Activated CD4-positive, CD25-positive, alpha-beta regulatory T cell treated with anti-CD3 and anti-CD28 coated beads, Interleukin-2, amount 50 U/mL, for 24 hours (primary cell): ENCODE data around the gene HPCAL1.

ENCODE experiments used
- ATAC-seq, 2 donors: fragments of 150-1000 bp; cut with Tn5 transposase; one replicate each; pipeline ENCODE4 v1.10.0; 2021; ENCODE audit warnings: mild to moderate bottlenecking in 1 of 2, moderate library complexity in 1 of 2

HPCAL1 gene

DNA sequence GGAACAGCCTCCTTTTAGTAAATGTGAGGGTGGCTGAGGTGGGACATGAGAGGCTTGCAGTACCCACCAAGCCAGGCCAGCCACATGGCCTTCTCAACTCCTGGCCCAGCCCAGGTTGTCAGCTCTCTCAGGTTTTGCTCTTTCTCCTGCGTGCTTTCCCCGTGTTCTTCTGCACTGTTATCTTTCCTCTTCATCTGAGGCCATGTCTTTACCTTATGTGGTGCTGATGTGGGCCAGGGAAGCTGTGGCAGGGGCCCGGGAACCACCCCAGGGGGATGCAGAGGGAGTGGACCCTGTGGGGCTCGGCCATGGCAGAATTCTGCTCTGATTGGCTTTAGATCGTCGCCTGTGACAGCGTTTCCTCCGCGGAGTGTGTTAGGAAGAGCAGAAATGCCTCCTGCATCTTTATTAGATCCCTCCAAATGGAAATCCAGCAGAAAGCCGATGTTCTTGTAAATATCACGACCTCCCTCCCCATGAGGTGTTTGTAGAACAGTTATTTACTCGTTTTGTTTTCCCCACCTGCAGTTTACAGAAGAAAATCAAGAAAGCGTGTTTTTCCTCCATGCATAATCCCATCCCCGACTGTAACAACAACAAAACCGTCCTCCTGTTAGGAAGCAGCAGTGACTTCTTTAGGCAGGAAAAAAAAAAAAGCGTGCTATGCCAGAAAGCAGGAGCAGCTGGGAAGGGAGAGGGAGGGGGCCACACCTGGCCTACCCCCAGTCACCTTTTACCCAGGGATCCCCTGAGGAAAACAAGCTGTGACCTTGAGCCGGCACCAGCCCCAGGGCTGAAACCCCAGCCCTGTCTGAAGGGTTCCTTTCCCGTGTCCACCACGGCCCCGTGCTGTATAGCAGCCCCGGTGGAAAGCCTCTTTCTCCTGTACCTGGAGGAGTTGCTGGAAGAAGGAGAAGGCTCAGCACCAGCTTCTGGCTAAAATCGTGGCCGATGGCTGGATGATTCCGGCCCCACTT lies 54.8 kb downstream of the HPCAL1 start:
- ATAC-seq: no peak

DNA sequence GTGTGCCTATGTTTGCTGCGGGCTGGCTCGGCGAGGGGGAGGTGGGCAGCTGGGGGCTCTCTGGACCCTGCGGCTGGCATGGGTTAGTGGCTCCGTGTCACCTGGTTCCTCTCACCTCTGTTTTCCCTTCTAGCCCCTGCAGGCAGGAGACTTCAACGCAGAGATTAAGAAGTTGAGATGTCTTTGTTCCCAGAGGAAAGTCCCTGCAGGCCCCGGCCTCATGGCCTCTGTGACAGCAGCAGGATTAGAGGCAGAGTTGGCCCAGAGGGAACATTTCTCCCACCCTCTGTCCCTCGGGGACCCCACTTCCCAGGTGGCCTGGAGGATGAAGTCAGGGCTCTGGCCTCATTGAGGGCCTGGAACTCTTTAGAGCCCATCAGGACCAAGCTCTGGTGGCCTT lies 56.5 kb downstream of the HPCAL1 start:
- no peak for ATAC-seq

DNA sequence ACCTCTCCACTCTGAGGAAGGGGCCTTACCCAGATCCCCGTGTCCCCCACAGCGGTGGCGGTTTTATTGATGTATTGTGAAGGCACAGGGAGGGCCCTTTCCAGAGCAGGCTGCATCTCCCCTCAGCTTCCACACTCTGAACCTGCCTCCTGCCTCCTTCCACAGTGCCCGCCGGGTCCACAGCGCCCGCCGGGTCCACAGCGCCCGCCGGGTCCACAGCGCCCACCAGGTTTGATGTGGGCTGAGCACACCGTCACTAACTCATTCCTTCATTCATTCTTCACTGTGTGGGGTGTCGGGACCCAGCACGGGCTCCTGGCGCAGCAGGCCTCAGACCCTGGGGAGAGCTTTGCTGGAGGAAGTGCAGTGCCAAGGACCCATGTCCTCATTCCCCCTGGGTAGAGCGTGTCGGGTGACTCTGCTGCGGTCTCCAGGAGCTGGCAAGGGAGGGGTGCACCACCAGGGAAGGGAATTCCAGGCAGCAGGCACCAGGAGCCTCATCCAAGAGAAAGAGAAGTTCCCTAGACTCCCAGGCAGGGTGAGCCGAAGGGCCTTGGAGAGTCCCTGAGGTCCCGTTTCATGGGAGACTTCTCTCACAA lies 57.1 kb downstream of the HPCAL1 start:
- no peak for ATAC-seq

DNA sequence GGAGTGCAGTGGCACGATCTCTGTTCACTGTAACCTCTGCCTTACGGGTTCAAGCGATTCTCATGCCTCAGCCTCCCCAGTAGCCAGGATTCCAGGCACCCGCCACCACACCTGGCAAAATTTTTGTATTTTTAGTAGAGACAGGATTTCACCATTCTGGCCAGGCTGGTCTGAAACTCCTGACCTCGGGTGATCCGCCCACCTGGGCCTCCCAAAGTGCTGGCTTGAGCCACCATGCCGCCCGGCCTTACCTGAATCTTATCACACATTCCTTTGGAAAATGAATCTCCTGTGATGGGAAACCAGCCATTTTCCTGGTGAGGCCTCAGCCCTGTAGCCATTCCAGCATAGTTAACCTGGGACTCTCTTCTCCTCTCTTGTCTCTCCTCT lies 57.8 kb downstream of the HPCAL1 start:
- no peak for ATAC-seq

DNA sequence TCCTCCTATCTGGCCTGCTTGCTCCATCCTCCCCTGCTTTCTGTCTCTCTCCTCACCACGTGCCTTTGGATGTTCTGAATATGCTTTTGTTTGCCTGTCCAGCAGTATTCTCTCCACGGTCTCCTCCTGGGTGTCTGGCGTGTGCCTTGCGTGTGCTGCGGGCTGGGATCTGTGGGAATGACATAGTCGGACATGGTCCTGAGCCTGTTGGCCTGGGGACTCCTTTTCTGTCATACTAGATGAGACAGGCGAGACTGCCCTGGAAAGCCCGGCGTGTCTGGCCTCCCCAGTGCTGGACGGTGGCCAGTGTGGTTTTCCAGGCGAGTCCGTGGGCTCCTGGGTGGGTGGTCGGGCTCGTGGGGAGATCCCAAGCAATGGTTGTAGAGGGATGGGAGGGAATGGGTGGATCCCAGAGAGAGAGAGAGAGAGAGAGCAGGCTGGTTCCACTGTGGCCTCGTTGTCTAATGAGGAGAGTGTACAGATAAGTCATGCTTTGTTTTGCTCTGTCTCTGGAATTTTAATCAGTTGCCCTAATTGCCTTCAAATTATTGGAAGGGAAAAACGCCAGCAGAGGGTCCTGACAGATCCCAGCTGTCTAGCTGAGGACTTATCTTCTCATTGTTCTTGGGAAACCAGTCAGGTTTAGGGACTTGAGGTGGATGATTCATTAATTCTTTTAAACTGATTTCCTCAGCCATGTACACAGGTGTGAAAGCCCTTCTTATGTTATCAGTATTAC lies 58.3 kb downstream of the HPCAL1 start:
- ATAC-seq: no peak

DNA sequence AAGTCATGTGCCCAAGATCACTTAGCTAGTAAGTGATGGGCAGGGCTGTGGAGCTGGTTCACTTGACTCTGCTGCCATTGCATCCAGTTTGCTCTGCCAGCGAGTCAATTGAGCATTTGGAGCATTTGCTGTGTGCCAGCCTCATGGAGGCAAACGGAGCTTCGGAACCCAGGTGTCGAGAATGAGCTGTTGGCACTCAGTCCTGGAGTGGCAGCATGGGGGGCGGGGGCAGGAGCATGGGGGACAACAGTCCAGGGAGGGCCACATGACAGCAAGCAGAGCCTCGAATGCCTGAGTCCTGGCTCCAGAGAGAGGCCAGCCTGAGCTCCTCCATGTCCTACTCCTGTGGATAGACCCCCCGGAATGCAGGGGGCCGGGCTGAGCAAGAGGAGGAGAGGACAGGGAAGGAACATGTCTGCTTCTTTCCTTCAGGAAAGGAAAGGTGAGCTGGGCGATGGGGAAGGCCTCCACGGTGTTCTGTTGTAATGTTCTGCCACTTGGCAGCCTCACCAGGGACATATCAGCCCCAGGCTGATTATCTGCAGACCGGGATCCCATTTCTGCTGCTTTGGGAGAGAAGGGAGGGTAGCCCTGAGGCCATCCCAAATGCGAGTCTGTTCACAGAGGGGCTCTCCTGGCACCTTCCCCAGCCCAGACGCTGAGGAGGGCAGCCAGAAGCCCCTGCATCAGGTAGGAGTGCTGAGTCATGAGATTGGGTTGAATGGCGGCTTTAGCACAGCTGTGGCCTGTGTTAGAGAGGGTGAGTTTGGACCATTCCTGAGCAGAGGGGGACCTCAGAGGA lies 59.6 kb downstream of the HPCAL1 start:
- ATAC-seq: no peak

DNA sequence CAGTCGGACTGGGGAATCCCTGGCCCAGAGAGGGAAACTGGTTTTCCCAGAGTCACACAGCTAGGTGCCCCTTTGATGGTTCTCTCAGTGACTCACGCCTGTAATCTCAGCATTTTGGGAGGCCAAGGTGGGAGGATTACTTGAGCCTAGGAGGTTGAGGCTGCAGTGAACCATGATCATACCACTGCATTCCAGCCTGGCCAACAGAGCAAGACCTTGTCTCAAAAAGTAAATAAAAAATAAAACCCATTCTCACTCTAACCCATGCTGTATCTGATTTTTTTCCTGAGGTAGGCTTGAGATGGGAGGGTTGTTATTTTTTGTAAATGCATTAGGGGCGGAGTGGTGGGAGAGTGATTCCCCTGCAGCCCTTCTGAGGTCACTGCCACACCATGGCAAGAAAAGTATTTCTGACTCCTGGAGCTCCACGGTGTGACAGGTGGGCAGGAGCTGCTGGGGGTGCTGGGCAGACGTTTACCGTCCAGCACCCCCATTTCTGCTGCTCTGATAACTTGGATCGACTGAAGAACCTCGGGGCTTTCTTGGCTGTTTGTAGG lies 60.3 kb downstream of the HPCAL1 start:
- ATAC-seq: no peak

DNA sequence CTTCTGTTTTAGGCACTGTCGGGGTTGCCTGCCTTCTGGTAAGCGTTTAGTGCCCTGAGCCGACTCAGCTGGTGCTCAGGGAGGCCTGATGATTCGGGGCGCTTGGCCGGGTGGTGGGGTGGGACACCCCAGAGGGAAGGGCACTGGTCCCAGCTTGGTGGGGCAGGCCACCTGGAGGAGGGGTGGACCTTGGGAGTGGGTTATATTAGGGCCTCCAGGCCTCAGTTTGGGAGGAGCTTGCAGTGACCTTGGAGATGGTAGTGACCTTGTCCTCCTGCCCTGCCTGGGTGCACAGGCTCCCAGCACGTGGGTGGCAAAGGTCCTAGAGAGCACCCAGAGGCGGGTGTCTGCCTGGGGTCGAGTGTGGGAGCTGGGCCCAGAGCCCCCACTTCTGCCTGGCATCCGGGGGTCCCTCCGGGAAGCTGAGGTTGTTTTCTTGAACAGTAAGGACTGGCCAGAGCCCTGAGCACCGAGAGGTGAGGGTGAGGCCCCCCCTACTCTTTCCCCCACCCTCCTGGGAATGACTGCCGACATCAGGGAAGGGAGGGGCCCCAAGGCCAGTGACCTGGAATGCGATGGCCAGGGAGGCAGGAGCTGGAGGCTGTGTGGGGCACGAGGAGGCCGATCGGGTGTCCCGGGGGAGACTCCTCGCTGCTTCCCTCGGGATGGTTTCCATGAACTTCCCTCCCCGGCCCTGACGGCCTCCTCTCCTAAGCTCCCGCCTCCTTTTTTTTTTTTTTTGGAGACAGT lies 61.3 kb downstream of the HPCAL1 start:
- no peak for ATAC-seq

DNA sequence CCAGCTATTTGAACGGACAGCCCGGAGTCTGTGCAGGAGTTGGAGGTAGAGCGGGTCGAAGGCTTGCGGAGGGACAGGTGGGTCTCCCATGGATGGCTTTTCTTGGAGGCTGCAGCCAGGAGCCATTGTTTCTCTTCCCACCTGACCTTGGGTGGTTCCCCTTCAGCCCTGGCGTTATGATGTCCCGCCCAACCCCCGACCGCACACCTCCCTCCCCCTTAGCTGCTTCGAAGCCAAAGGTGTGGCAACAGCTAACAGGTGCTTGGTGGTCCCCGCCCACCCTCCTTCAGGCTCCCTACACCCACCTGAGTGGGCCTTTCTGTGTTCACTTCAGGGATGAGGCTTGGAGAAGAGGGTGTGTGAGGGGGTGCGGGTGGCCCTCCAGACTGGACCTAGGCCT lies 62.7 kb downstream of the HPCAL1 start:
- no peak for ATAC-seq

DNA sequence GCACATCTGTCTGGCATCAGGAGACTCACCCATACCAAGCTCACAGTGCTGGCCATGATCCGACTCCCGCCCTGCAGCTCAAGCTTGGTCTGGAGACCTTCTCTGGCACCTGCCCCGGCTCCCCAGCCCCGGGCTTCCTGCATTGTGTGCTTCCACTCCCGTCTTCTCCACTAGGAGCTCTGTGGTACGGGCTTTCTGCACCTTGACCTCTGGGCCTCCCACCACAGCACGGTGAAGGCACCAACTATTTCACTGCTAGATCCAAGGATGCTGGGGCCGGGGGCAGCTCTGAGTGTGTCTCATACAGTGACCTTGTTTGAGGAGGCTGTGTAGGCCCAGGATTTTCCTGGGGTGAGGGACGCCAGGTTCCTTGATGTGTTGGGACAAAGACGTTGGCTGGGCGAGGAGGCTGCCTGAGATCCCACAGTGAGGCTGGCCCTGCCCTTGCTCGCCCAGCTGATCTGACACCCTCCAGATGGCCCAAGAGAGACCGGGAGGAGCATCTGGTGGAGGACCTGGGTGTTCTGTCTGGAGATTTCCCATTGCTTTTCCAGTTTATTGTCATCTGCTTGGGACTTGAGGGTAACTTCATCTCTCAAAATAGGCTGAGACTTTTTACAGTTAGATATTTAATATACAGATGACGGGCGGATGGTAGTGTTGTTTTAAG lies 64.0 kb downstream of the HPCAL1 start:
- ATAC-seq: no peak

DNA sequence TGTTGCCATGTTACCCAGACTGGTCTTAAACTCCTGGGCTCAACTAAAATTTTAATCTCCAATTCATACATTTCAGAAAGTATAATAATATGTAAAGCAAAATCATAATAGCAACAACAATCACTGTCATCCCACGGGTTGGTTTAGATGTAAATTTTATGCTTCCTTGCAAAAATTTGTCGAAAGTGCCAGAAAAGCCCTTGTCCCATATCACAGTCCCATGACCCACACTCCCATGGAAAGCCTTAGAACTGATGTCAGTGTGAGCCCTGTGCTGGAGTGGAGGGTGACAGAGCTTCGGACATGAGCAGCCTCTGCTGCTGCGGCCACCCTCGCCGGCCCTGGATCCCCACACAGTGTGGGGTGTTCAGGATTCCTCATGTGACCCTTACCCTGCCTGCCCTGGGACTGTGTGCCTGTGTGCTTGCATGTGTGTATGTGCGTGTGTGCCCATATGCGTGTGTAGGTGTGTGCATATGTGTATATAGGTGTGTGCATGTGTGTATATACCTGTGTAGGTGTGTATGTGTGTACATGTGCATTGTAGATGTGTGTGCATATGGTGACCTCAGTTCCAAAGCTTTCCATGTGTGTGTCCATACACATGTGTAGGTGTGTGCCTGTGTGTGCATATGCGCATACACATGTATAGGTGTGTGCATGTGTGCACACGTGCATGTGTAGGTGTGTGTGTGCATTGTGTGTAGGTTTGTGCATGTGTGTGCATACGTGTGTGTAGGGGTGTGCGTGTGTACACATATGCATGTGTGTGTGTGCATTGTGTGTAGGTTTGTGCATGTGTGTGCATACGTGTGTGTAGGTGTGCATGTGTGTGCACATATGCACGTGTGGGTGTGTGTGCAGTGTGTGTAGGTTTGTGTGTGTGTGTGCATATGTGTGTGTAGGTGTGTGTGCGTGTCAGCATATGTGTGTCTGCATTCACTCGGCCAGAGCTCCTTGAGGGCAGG lies 65.1 kb downstream of the HPCAL1 start:
- no peak for ATAC-seq

DNA sequence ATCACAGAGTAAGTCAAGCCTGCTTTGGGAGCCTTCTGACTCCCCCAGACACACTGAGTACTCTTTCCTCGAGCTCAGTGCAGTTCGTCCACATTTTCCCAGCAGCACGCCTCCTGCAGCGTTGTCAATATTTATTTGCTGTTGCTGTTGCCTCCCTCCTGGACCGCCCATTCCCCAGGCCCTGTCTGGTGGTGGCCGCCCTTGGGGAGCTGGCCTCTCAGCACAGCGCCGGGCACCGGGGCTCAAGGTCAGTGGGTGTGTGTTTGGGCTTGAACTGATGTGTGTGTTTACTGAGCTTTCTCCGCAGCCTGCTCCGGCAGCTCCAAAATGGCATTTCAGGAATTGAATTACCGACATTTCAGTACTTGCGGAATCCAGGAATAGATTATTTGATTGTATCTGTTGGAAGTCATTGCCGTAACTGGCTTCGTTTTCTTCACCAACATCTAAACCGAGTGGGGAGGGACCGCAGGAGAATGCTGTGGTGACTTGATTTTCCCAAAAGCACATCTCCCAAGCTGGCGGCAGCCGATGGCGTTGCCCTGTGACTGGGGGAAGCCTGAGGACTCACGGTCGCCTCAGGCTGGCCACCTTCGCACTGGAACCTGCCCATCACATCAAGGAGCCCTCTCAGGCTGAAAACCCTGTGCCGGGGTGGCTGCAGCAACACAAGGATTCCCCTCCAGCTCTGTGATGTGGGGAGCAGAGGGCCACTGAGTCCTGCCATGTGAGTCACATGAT lies 66.0 kb downstream of the HPCAL1 start:
- ATAC-seq: no peak

DNA sequence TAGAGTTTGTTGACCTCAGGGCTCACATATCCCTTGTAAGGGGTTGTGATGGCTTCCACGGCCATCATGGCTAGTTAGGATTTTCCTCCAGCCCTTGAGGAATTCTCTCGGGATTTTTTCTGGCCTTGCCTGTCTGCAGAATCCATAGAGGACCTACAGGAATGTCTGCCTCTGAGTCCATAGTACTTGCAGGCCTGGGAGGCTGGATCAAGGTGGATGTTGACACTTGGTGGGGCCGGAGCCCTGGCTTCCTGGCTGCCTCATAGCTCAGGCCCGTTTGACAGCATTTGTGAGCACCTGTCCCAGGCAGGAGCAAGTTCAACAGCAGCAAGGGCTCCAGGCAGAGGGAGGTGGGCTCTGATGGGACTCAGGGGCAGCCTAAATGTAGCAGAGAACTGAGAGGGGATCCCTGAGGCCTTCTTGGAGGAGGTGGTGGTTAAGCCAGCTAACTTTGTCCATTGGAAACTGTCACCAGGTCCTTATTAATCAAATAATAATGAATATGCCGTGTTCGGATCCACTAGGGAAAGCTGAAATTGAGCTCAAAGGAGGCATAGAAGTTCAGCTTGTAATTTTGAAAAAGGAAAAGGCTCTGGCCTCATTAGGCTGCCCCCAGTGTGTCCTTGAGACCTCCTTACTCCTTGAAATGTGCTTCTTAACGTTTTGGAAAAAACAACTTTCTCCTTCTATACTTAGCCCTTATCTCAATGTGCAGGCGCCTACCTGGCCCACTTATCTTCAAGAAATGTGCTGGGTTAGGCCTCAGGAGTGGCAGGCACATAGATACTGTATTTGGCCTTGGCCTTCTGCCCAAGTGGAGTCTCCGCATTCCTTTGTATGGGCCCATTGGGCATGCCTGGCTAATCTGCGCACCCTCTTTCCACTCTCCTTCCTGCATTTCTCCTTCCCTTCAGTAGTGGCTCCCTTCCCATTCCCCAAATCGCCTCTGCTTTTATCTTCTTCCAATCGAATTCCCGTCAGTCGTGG lies 66.9 kb downstream of the HPCAL1 start:
- no peak for ATAC-seq

DNA sequence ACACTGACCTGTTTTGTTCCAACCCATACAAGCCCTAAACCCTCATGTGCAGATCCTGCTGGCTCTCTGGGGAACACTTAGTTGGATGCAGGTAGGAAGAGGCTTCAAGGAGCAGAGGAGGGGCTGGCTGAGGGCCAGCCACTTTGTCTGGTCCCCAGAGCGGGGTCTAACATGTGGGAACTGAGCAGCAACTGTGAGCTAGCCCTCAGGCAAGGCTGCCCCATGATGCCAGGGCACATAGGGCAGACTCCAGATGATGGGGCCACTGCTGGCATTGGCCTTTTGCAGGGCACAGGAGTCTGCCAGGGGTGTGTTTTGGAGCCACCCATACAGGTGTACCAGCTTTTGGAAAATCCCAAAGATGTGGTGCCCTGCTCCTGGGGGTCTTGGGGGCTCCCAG lies 67.7 kb downstream of the HPCAL1 start:
- ATAC-seq: no peak

DNA sequence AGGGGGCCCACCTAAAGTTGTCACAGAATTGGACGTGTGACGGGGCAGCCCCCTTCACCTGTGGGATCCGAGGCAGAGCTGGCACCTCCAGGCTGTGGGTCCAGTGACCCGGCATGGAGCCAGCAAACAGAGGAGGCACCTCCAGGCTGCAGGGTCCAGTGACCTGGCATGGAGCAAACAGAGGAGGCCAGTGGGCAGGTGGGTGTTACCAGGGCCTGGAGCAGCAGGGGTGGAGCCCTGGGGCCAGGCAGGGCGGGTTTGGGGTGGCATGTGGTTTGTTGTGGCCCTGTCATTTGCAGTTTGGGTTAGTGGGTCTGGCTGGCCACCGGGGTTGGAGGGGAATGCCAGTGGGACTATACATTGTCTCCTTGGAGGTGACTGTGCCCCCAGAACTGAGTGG lies 68.2 kb downstream of the HPCAL1 start:
- no peak for ATAC-seq

DNA sequence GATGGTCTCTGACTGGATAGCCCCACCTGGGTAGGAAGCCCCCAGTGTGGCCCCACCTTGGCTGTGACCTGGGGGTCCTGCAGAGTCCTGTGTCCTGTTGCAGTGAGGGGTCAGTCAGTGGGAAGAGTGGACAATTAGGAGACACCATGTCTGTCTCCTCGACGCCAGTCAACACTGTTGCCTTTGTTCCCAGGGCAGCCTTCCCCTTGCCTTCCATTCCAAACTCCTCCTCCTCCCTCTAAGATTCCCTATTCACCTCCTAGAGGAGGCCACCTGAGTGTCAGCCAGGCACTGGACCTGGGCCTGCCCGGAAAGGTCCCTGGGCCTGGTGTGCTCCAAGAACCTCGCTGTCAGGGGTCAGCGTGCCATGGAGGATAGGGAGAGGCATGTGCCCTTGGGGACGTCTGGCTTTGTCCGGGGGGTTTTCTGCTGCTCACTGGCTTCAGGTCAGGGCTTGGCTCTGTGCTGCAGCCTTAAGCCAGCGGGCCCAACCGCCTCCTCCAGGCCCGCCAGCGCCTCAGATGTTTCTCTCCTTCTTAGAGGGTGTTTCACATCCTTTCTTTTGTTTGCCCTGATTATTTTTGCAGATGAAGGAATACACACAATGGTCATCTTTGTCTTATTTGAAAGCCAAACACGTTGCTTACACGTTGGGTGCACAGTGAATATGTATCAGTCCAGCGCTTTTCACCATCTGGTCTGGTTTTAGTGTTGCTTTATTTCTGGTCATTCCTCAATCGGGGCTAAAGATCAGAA lies 68.9 kb downstream of the HPCAL1 start:
- ATAC-seq: no peak
